ENCODE results near the gene SLC13A2.

SLC13A2 gene

DNA sequence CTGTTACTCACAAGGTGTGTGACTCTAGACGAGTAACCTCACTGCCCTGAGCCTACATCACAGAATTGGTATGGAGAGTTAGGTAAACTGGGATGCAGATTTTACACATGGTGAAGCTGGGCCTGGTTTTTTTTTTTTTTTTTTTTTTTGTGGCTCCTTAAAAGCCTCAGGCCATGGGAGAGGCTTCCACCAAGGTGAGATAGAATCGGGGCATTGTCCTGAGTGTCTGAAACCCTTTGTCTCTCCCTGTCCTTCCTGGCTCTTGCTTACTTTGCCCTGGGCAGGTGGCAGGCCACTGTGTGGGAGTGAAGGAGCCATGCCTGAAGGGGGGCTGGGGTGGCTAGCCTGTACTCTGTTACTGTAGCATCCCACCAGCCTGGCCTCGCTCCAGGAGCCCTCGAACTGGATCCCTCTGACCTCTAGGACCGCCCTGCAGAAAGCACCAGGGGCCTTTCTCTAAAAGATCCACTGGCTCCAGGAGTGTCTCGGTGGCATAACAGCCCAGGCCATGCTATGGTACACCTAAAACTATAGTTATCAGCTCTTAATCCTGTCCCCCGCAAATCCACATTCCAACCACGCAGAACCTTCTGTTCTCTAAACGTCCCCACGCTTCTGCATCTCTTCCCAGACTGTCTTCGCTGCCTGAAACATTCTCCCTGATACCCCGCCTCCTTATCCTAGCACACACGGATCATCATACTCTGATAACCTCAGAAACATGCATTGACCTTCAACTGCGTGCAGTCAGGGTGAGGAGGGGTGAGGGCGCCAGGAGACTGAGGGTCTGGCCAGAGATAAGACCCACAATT, 1.7 kb upstream of the SLC13A2 start:
- DNase-seq (ENCODE audit: low spot score): no peak

DNA sequence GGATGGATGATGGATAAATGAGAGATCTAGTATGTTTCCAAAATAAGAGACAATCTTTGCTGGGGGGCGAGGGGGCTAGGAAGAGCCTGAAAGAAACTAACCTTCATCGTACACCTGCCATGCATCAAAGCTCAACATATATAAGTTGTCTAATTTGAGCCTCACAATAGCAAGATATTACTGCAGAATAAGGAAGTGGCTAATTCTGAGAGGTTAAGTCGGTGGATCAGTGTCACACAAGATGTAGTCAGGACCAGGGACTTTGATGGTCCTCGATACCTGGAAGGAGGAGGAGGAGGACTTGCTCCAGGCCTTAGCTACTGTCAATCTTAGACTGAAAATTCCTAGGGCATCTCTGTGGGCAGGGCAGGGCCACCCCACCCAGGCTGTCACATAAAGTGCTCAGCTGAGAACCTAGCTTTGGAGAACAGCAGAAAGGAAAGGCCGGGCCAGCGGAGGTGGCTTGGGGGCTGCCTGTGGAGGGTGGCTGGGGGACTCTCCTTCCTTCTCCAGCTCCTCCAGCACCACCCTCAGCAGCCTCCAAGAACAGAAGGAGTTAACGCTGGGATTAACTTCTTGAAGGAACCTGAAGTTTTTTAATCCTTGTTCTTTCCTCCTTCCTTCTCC, 460 bp upstream of the SLC13A2 start:
- no peak for DNase-seq (ENCODE audit: low spot score)

DNA sequence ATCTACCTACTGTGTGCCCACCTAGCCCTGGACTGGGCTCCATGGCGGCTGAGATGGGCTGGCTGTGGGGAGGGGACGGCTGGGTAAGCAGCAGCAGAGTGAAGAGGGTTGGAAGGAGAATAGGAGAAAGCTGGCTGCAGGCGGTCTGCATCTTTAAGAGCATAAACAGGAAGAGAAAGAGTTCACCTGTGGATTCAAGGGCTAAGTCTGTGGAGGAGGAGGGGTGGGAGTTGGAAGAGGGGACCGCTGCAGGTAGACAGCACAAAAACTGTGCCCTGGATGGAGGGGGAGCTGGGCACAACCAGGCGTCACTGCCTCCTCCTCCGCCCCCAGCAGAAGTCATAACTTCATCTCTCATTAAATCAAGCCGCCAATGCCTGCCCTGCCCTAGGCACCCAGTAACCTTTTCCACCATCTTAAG, 677 bp downstream of the SLC13A2 start:
- no peak for DNase-seq (ENCODE audit: low spot score)

DNA sequence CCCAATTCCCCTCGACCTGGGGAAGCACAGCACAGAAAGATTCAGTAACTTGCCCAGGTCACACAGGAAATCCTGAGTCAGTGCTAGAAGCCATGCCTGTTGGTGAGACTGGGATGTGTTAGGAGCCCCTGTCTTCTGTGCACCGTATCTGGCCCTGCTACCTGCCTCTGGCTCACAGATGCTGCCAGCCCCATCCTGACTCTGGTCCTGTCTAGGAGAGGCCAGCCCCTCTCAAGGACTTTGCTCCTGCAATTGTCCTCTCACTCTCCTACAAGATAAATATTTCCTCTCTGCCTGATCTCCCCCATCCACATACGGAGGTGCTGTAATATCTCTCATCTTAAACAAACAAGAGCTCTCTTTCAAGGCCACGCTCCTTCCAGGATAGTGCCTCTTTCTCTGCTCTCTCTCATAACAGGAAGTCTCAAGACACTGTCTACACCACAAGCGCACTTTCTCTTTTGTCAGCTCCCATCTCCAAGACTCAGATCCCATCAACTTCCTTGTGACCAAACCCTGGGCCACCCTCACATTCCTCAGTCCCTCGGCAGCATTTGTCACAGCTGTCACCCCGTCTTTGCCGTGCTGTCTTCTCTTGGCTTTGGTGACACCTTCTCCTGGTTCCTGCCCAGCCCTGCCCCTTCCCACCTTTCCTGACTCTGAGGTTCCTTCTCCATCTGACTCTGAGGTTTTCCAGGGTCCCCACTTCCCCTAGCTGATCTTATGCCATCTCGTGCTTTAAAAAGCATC, 1.9 kb downstream of the SLC13A2 start:
- DNase-seq (ENCODE audit: low spot score): no peak

DNA sequence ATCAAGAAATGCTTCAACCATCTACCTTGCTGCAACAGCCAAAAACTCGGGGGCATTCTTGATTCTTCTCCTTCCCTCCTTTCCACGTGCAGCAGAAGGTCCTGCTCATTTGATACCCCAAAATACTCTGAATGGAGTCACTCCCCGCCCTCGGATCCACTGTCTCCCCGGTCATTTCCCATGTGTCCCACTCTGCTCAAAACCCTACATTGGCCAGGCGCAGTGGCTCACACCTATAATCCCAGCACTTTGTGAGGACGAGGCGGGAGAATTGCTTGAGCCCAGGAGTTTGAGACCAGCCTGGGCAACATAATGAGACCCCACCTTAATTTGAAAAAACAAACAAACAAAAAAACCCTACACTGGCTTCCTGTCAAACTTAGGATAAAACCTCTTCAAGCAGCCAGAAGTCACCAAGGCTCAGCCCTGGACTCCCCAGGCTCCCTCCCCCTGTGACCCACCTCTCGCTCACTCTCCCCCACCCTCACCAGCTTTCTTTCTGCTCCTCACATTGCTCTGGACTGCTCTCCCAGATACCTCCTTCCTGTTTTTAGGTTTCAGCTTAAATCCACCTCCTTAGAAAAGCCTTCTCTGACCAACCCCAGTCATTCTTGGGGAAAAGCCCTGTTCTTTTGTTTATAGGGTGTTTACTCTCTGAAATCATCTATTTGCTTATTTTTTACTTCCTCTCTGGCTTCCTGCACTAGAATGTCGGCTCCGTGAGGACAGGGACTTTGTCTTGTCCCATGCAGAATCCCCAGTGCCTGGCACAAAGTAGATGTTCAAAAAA, 2.8 kb downstream of the SLC13A2 start:
- DNase-seq (ENCODE audit: low spot score): no peak

DNA sequence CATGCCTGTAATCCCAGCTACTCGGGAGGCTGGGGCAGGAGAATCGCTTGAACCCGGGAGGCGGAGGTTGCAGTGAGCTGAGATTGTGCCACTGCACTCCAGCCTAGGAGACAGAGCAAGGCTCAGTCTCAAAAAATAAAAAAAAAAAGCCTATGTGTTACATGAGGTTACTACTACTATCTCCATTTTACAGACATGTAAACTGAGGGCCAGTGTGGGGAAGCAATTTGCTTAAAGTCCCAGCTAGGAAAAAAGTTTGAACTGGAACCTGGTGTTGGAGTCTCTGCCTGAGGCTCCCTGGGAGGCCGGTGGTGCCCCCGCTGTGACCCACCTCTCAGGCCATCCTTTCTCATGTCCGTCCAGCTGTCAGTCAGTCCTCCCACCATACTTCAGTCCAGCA, 4.5 kb downstream of the SLC13A2 start:
- no peak for DNase-seq (ENCODE audit: low spot score)

DNA sequence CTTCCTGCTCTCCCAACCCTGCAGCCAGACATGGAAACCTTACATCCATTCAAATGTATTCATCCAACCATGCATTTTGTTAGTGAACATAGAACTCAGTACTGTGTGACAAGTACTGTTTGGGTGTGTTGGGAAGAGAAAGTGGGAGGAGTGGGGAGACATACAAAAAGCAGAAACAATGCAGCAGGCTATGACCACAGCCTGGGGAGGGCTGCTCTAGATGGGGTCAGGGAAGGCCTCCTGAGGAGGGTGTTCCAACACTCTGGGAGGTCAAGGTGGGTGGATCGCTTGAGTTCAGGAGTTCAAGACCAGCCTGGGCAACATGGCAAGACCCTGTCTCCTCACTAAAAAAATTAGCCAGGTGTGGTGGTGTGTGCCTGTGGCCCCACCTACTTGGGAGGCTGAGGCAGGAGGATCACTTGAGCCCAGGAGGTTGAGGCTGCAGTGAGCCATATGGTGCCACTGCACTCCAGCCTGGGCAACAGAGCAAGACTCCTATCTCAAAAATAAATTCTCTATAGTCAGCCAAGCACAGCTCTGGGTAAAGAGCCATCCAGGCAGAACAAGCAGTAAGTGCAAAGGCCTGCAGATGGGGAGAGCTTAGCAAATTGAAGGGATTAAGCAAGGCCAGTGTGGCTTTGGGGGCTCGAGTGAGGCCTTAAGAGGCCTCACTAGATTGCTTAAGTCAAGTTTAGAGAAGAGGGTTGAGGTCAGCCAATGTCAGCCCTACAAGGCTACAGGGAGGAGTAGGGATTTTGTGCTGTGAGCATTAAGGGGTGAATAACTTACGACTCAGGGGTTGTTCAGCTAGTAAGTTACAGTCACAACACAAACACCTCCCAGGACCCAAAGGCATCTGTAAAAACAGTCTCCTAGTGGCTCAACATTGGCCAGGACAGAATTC, 5.5 kb downstream of the SLC13A2 start:
- no peak for DNase-seq (ENCODE audit: low spot score)

DNA sequence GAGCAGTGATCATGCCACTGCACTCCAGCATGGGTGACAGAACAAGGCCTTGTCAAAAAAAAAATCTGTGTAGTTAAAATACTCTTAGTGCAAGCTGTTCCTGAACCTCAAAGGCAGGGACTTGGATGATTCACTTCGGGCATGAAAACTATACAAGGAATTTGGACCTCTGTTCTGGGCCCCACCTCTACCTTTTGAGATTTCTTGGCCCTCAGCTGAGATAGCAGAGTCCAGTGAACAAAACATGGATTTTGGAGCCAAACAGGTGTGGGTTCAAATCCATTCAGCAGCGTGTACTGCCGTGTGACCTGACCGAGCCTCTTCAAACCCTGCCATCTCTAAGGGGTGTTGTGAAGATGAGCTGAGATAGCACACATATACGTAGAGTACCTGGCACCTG, 6.8 kb downstream of the SLC13A2 start:
- no peak for DNase-seq (ENCODE audit: low spot score)

DNA sequence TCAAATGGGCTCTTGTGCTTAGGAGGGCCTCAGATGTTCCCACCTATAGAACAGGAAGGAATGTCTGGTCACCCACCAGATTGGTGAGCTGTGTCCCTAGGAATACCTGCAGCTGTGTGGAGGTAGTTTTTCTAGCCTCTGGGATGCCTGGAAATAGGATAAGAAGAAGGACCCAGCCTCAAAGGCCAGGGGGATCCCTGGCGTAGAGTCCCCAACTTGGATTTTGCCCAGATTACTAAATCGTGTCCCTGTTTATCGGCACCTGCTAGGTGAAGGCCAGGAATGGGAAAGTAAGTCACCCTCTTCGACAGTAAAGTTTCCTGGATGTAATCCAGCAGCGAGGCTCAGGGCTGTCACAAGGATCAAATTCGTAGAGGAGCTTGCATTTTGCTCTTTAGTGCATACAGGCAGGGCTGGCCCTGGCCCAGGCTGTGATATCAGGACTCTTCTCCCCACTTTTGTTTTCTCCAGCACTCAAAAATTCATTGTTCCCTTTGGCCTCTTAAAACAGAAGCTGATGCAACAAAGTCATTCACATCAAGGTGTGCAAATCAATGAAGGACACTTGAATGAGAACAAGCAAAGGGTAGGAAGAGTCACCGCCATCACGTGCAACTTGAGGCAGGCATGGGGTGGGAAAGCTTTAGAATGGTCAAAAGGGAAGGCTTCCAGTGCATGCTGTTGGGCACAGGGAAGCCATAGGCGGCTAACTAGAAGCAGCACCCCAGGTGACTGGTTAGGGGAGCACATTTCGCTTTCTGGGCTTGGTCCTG, 7.5 kb downstream of the SLC13A2 start:
- DNase-seq (ENCODE audit: low spot score): no peak

DNA sequence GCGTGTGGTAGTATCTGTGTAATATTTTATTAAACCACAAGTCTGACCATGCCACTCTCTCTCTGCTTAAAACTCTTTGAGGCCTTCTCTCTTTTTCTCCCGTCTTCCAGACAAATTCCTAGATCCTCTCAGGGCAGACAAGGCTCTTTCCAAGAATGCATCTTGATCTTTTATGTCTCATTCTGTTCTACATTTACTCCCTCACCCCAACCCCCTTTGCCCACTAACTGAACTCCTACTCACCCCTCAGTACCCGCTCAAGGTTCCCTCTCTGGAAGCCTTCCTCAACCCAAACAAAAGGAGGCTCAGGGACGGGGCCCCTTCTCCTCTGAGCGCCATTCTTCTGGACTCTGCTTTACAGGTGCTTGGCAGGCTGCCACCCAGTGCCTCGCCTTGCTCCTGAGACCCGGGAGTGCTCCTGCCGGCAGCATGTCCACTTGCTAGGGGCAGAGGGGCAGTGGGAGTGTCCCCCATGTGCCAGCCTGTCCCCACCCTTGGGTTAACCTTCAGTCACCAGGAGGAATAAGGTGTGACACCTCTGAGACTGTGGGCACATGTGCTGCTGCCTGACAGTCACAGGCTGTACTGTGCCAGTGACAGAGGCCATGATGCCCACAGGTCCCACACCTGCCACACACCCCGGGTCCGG, 9.2 kb downstream of the SLC13A2 start:
- DNase-seq (ENCODE audit: low spot score): no peak

DNA sequence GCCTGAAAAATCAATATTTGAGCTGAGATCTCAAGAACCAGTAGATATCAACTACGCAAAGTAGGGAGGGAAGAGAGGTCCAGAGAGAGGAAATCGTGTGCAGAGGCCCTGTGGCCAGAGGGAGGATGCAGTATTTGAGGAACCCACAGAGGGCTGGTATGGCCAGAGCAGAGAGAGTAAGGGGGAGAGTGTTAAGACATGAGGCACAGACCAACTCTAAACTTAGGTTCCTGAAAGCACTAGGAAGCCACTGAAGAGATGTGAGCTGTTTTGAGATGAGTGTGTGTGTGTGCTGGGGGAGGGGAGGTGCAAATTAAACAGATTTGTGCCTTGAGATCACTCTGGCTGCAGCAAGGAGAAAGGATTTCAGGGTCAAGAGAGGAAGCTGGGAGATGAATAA, 10.9 kb downstream of the SLC13A2 start:
- DNase-seq (ENCODE audit: low spot score): no peak

DNA sequence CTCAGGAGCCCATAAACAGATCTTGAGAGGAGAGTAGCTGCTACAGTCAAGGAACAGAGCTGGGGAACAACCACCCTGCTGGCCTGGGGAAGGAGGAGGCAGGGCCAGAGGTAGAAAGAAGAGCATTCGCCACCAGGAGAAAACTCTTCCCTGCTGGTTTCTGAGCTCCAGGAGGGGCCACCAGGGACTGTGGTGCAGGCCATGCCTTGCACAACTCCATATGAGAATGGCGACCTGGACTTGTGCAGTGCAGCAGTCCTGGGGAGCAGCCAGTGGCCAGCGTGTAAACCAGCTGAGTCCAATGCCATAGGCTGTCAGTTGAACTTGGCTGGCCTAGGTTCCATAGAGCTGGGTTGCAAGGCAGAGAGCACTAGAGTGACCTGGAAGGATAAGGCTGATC, 11.6 kb downstream of the SLC13A2 start:
- DNase-seq (ENCODE audit: low spot score): no peak

DNA sequence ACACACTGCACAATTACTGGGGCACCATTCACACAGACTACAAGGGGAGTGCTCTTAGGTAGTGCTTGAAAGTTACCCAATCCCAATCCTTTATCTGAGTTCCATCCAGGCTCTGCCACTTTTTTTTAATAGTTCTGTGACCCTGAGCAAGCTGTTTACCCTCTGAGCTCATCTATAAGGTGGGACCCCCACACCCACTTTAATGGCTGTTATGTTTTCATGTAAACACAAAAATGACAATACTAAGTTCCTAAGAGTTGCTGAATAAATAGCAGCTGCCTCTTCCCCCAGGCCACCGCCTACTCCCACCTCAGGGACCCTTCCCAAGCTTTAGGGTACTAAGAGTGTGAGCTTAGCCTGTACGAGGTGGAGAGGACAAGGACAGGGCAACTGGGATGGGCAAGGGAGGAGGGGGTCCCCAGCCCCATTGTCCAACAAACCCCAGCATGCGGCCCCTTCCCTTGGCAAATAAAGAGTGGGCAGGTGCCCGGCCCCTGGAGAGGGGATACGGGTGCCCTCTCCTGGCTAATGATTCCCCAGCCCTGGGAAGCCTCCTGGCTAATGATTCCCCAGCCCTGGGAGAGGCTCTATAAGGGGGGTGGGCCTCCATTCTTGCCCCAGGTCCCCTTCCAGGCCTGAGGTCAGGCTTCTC, 14.6 kb downstream of the SLC13A2 start:
- DNase-seq (ENCODE audit: low spot score): no peak

DNA sequence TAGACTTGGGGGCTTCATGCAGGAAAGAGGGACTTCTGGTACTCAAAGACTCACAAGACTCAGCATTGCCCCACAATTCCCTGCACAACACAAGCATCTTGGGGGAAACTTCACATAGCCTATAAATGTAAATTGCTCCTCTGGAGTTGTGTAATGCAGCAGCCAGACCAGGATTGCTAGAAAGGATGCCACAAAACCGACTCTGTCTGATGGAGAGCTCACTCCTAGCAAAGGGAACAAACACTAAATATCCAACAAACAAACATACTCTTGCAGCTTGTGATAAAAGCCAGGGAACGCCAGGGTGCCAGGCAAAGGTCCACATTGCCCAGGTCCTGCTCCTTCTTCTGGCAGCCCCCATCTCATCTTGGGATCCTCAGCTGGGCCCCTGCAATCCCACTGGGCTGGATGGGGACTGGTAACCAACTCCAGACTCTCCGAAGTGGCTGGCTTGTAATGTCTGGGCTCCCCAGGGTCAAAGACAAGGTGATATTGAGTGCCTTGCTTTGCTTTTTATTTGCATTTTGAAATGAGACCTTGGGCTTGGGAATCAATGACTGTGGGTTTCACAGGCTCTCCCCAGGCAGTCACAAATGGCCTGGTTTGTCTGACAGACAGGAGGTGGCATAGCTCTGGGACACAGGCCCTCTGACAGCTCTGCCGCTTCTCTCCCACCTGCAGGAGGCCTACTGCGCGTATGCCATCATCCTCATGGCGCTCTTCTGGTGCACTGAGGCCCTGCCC, 15.3 kb downstream of the SLC13A2 start:
- no peak for DNase-seq (ENCODE audit: low spot score)

DNA sequence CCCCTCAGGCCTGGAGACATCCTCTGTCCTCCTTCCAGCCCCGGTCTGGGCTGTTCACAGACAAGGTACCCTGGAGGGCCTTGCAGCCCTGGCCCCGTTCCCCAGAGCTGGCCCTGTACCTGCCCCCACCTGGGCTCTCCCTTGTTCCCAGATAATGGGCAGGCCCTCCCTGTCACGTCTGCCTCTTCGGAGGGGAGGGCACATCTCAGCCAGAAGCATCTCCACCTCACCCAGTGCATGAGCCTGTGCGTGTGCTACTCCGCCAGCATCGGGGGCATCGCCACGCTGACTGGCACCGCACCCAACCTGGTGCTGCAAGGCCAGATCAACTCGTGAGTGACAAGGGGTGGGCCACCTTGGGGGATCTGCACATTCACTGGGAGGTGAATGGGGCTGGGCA, 17.8 kb downstream of the SLC13A2 start:
- no peak for DNase-seq (ENCODE audit: low spot score)

DNA sequence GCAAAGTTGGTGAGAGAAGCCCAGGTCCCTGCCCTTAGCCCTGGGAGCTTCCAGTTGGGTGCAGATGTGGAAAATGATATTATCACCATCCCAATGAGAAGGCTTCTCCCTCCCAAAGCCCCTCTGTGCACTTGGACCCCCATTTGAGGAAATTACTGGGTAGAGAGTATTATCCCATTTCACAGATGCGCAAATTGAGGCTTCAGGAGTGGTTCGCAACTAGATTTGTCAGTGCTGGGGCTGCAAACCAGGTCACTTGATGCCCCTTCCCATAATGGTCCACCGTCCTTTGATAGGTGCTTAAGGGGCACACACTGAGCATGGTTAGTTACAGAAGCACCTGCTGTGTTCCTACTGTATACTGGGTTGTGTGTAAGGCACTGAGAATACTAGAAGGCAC, 18.4 kb downstream of the SLC13A2 start:
- no peak for DNase-seq (ENCODE audit: low spot score)

DNA sequence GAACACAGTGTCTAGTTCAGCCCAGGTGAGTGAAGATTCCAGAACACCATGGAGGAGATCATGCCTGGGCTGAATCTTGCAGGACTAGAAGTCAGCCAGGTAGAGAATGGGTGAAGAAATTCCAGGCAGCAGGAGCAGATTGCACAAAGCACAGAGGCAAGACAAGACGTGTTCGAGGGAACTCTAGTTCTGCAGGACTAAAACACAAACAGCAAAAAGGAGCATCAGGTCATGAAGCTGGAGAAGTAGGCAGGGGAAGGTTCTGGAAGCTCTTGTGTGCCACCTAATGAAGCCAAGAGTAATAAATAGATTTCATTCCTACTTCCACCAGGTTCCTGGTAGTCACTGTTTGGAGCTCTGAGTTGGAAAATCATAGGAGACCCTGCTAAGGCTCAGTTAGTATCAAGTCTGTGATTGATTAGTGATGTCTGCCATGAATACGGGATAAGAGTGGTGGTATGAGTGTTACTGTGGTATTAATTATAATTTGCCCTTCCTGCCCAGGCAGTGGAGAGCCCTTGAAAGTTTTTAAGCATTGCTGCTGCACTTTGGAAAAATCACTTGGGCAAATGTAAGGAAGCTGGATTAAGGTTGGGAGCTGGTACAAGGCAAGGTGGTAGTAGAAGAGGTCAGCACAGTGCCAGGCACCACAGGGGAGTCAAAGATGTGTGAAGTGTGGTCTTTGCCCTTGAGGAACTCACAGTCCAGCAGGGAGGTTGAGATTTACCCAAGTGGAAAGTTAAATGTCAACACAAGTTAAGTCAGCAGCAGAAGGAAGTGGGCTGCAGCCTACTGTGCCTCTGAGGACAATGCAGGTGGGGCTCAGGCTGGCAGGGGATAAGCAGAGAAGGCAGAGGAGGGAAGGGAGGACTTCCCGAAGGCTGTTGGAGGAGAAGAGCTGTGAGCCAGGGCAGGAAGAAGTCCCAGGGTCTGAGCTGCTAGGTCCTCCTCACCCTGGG, 19.2 kb downstream of the SLC13A2 start:
- DNase-seq (ENCODE audit: low spot score): no peak

DNA sequence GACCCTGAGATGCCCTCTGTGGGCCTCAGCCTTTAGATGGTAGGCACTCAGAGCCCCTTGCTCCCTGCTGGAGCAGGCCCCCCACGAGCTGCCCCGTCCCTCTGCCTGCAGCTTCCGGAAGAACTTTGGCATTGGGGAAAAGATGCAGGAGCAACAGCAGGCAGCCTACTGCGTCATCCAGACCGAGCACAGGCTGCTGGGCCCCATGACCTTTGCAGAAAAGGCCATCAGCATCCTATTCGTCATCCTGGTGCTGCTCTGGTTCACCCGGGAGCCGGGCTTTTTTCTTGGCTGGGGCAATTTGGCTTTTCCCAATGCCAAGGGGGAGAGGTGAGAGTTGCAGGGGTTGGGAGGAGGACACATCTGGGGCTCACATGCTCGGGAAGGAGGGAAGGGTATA, 20.0 kb downstream of the SLC13A2 start:
- no peak for DNase-seq (ENCODE audit: low spot score)
